HepG2 (cell line): ENCODE results near the gene JOSD1. TPM values are rescaled to one million over a fixed set of nuclear protein-coding genes. Genes with fewer than 3 reads are reported as not detected.

Experiments used
- ATM ChIP-seq: fragments of 450-650 bp; IDR thresholded peaks from 2 replicates; pipeline ENCODE4 v1.7.1; 2017; ENCODE audit warnings: mild to moderate bottlenecking, borderline replicate concordance
- CEBPB ChIP-seq: IDR thresholded peaks from 2 replicates; pipeline ENCODE4 v1.6.1; 2011; ENCODE audit warnings: low read depth, low read length, improper control_type of control experiment, borderline replicate concordance
- ETV5 ChIP-seq: IDR thresholded peaks from 2 replicates; pipeline ENCODE4 v1.6.1; 2018; ENCODE audit warnings: missing biosample characterization, missing genetic modification reagents, inconsistent platforms, borderline replicate concordance
- FOSL1 ChIP-seq: sonication (generic); formaldehyde crosslinking; IDR thresholded peaks from 2 replicates; pipeline ENCODE4 v1.9.0; 2021; ENCODE audit warnings: missing genetic modification reagents, borderline replicate concordance
- GABPB1 ChIP-seq: IDR thresholded peaks from 2 replicates; pipeline ENCODE4 v1.6.1; 2016; ENCODE audit warnings: mild to moderate bottlenecking, missing genetic modification reagents, moderate library complexity, missing compliant biosample characterization
- ISL2 ChIP-seq: sonication (generic); formaldehyde crosslinking; IDR thresholded peaks from 2 replicates; pipeline ENCODE4 v1.5.0; 2020; ENCODE audit warnings: missing genetic modification reagents
- JUN ChIP-seq: sonication (generic); formaldehyde crosslinking; IDR thresholded peaks from 2 replicates; pipeline ENCODE4 v1.4.0; 2020; ENCODE audit warnings: mild to moderate bottlenecking, missing genetic modification reagents
- NCOR1 ChIP-seq: fragments of 200-600 bp; sonication (generic); IDR thresholded peaks from 2 replicates; pipeline ENCODE4 v1.7.0; 2017; ENCODE audit warnings: antibody characterized with exemption, low read length, borderline replicate concordance
- NKX3-1 ChIP-seq: sonication (generic); formaldehyde crosslinking; IDR thresholded peaks from 2 replicates; pipeline ENCODE4 v1.5.0; 2020; ENCODE audit warnings: missing genetic modification reagents
- RBAK ChIP-seq: sonication (generic); formaldehyde crosslinking; IDR thresholded peaks from 2 replicates; pipeline ENCODE4 v1.5.1; 2020; ENCODE audit warnings: mild to moderate bottlenecking, missing genetic modification reagents
- SIX1 ChIP-seq: sonication (generic); formaldehyde crosslinking; IDR thresholded peaks from 2 replicates; pipeline ENCODE4 v1.4.0; 2020; ENCODE audit warnings: missing genetic modification reagents, borderline replicate concordance
- TOE1 ChIP-seq: sonication (generic); formaldehyde crosslinking; IDR thresholded peaks from 2 replicates; pipeline ENCODE4 v1.4.0; 2020; ENCODE audit warnings: mild to moderate bottlenecking, missing genetic modification reagents
- YEATS4 ChIP-seq: sonication (generic); formaldehyde crosslinking; IDR thresholded peaks from 2 replicates; pipeline ENCODE4 v1.4.0; 2020; ENCODE audit warnings: missing genetic modification reagents, borderline replicate concordance
- ZBTB42 ChIP-seq: sonication (generic); formaldehyde crosslinking; IDR thresholded peaks from 2 replicates; pipeline ENCODE4 v1.5.0; 2020; ENCODE audit warnings: mild to moderate bottlenecking, missing genetic modification reagents
- ZBTB8A ChIP-seq: sonication (generic); formaldehyde crosslinking; IDR thresholded peaks from 2 replicates; pipeline ENCODE4 v1.4.0; 2020; ENCODE audit warnings: mild to moderate bottlenecking, low read depth, missing genetic modification reagents, borderline replicate concordance
- ZC3H4 ChIP-seq: sonication (generic); formaldehyde crosslinking; IDR thresholded peaks from 2 replicates; pipeline ENCODE4 v1.4.0; 2020; ENCODE audit warnings: missing genetic modification reagents, borderline replicate concordance
- ZNF12 ChIP-seq: sonication (generic); formaldehyde crosslinking; IDR thresholded peaks from 2 replicates; pipeline ENCODE4 v1.5.0; 2020; ENCODE audit warnings: missing genetic modification reagents
- ZNF274 ChIP-seq: sonication (generic); formaldehyde crosslinking; IDR thresholded peaks from 2 replicates; pipeline ENCODE4 v1.5.1; 2020; ENCODE audit warnings: mild to moderate bottlenecking, missing genetic modification reagents
- ZNF451 ChIP-seq: sonication (generic); formaldehyde crosslinking; IDR thresholded peaks from 2 replicates; pipeline ENCODE4 v1.5.0; 2020; ENCODE audit warnings: mild to moderate bottlenecking, missing genetic modification reagents
- ZNF550 ChIP-seq: sonication (generic); formaldehyde crosslinking; IDR thresholded peaks from 2 replicates; pipeline ENCODE4 v1.4.0; 2020; ENCODE audit warnings: mild to moderate bottlenecking, missing genetic modification reagents, borderline replicate concordance
- ZNF558 ChIP-seq: sonication (generic); formaldehyde crosslinking; IDR thresholded peaks from 2 replicates; pipeline ENCODE4 v1.9.0; 2022; ENCODE audit warnings: mild to moderate bottlenecking, missing genetic modification reagents, borderline replicate concordance
- ZNF792 ChIP-seq: IDR thresholded peaks from 2 replicates; pipeline ENCODE4 v1.6.1; 2016
- polyA plus RNA-seq, 8 experiments: library from polyadenylated mRNA; depleted of rRNA in 3 of 8; stranded (reverse) in 7 of 8; unstranded in 1 of 8; fragments of >200 nt; fragmentation: Illumina TruSeq in 4 of 8; extraction: Trizol in 4 of 8; gene quantifications; 2 replicates each; pipeline versions ENCODE4 v1.2.1 to v1.2.3, GENCODE V29; 2011 to 2016; ENCODE audit warnings: low read depth in 4 of 8, missing spikeins in 1 of 8, mixed read lengths in 1 of 8; ENCODE audit not compliant: insufficient read depth in 1 of 8
- total RNA-seq, 5 experiments: library from RNA; depleted of rRNA; stranded (reverse); fragments of >200 nt; fragmentation: Illumina TruSeq; extraction: Trizol; gene quantifications; 2 replicates each; pipeline ENCODE4 v1.2.3, GENCODE V29; 2016; ENCODE audit warnings: low read depth in 1 of 5
- TF ChIP-seq, protein P1 (sequence below), 2 experiments: sonication (generic) in 1 of 2; formaldehyde crosslinking in 1 of 2; IDR thresholded peaks; 2 replicates each; pipeline versions ENCODE4 v1.4.0 to v1.6.1; 2016 to 2020; ENCODE audit warnings: borderline replicate concordance in 1 of 2, low read depth in 1 of 2, mild to moderate bottlenecking in 1 of 2, missing genetic modification reagents in 1 of 2
- TF ChIP-seq, protein P2 (sequence below): sonication (generic); formaldehyde crosslinking; IDR thresholded peaks from 2 replicates; pipeline ENCODE4 v1.8.1; 2023; ENCODE audit warnings: mild to moderate bottlenecking, missing genetic modification reagents
- TF ChIP-seq, protein P3 (sequence below): sonication (generic); formaldehyde crosslinking; IDR thresholded peaks from 2 replicates; pipeline ENCODE4 v1.4.0; 2020; ENCODE audit warnings: missing genetic modification reagents; ENCODE audit errors: not compliant biosample characterization

The JOSD1 gene
- total and polyA plus RNA-seq, 2 of the 13 experiments (the other 11 are each of a cell fraction or from before 2014, with no cell fraction given), result 31.7 to 38.4 TPM

DNA sequence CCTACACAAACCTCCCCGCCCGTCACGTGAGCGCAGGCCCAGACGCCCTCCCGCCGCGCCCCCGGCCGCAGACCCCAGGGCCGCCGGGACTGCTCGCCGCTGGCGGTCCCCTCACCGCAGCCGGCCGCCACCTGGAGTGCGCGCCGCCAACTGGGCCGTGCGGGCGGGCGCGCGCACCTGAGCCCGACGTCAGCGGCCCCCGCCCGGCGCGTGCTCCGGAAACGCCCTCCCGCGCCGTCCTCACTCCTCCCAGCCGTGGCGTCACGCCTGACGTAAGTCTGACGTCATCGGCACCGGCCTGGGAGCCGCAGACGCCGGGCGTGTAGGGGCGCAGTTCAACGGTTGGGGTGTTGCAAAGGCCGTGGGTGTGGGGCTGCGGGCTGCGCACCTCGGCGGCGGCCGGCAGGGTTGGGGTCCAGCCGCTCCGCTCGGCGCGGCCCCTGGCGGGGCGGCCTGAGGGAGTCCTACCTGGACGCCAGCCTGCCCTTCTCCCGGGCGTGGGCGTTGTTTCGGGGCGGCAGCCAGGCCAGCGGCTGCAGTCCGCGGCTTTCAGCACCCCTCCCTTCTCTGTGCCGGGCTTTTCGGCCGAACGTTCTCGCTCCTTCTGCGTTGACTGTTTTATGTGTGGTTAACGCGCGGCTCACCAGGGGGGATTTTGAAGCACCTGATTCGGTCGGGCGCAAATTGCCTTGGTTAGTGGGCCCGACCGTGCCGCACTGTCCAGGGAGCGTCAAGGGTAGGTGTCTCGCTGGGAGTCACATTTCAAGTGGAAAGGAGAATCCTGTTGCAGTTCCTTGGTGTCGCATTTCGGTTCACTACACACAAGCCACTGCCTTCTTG is at the start of gene JOSD1 (continued):
- TF ChIP-seq ZNF274, result peak; percentile 78
- TF ChIP-seq TOE1 (CRISPR knock-in tag), result 0 out of 2 replicates have a peak, but pooled peaks have one; percentile 29
- TF ChIP-seq ZNF792 (CRISPR knock-in tag), result 0 out of 2 replicates have a peak, but pooled peaks have one; percentile 3
- TF ChIP-seq ISL2 (CRISPR knock-in tag), result no peak
- no peak; the same call in 1 of the 2 replicates for TF ChIP-seq ZNF451 (CRISPR knock-in tag)
- TF ChIP-seq ATM, result no peak
- TF ChIP-seq ZNF12 (CRISPR knock-in tag), result no peak; the same call in 1 of the 2 replicates
- TF ChIP-seq ZC3H4 (CRISPR knock-in tag), result no peak
- TF ChIP-seq RBAK (CRISPR knock-in tag), result no peak
- no peak for TF ChIP-seq SIX1 (CRISPR knock-in tag)
- no peak; the same call in 1 of the 2 replicates for TF ChIP-seq NKX3-1 (CRISPR knock-in tag)
- no peak for TF ChIP-seq NCOR1
- peak; percentile 59; the same call in 1 of the 2 replicates for TF ChIP-seq ZBTB42 (CRISPR knock-in tag)
- no peak; the same call in 1 of the 2 replicates for TF ChIP-seq CEBPB
- peak; percentile 88; the same call in 1 of the 2 replicates for TF ChIP-seq ZNF558
- TF ChIP-seq YEATS4, result peak; percentile 91
- TF ChIP-seq ETV5 (CRISPR knock-in tag), result peak; percentile 89
- TF ChIP-seq, protein P1, sequence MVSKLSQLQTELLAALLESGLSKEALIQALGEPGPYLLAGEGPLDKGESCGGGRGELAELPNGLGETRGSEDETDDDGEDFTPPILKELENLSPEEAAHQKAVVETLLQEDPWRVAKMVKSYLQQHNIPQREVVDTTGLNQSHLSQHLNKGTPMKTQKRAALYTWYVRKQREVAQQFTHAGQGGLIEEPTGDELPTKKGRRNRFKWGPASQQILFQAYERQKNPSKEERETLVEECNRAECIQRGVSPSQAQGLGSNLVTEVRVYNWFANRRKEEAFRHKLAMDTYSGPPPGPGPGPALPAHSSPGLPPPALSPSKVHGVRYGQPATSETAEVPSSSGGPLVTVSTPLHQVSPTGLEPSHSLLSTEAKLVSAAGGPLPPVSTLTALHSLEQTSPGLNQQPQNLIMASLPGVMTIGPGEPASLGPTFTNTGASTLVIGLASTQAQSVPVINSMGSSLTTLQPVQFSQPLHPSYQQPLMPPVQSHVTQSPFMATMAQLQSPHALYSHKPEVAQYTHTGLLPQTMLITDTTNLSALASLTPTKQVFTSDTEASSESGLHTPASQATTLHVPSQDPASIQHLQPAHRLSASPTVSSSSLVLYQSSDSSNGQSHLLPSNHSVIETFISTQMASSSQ (IDR thresholded peaks at IDR 0.05; ENCODE audit: low read depth), result no peak
- TF ChIP-seq, protein P1 (CRISPR knock-in tag; IDR thresholded peaks at IDR 0.05; ENCODE audit: borderline replicate concordance), result peak; percentile 28; the same call in 1 of the 2 replicates
- TF ChIP-seq FOSL1 (CRISPR knock-in tag), result peak; percentile 15; the same call in 1 of the 2 replicates
- no peak for TF ChIP-seq ZNF550 (CRISPR knock-in tag)
- TF ChIP-seq ZBTB8A (CRISPR knock-in tag), result no peak
- peak; percentile 91 for TF ChIP-seq GABPB1
- TF ChIP-seq, protein P2, sequence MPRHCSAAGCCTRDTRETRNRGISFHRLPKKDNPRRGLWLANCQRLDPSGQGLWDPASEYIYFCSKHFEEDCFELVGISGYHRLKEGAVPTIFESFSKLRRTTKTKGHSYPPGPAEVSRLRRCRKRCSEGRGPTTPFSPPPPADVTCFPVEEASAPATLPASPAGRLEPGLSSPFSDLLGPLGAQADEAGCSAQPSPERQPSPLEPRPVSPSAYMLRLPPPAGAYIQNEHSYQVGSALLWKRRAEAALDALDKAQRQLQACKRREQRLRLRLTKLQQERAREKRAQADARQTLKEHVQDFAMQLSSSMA (CRISPR knock-in tag), result no peak
- TF ChIP-seq JUN (CRISPR knock-in tag), result peak; percentile 86
- TF ChIP-seq, protein P3, sequence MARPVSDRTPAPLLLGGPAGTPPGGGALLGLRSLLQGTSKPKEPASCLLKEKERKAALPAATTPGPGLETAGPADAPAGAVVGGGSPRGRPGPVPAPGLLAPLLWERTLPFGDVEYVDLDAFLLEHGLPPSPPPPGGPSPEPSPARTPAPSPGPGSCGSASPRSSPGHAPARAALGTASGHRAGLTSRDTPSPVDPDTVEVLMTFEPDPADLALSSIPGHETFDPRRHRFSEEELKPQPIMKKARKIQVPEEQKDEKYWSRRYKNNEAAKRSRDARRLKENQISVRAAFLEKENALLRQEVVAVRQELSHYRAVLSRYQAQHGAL (CRISPR knock-in tag), result no peak
